ENCODE data around the gene HPGDS. TPM values are rescaled to one million over a fixed set of nuclear protein-coding genes. Genes with fewer than 3 reads are reported as not detected.

Gene HPGDS
- total and polyA plus RNA-seq, 4 donors: 0.08 to 4.9 (median 0.18) TPM

DNA sequence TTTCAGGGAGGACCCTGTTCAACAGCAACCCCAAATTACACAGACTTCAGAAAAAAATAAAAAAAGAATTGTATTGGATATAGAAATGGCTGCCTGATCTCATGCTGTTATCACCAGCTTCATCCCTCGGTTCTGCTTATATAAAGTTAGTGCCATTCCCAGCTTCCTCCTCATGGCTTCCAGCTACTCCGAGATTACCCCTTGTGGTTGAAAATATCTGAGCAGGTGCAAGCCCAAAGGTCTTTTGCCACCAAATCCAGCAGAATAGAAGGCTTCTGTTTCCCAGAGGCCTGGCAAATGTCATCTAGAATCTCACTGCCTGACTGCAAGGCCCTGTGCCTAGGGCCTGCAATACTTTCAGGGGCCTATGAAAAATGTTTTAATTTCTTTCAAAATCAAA, 13.8 kb upstream of the HPGDS start:
- H3K9me3 ChIP-seq (ENCODE audit: control insufficient read depth in 4 of 4, low read length in 3 of 4): no peaks in the 10 kb centered on the region
- no peak overlapping the region for H3K9ac ChIP-seq (ENCODE audit: low read depth in 1 of 2, low read length in 2 of 2)
- 78% methylated on average over 2 of the region's 2 CpGs for WGBS
- H3K4me3 ChIP-seq (ENCODE audit: low read depth in 1 of 3, low read length in 3 of 3): no peak overlapping the region
- H3K4me1 ChIP-seq (ENCODE audit: control insufficient read depth in 4 of 4, insufficient read depth in 4 of 4, low read length in 3 of 4): no peaks in the 10 kb centered on the region
- H3K27ac ChIP-seq (ENCODE audit: low read depth in 1 of 2, low read length in 2 of 2): no peak overlapping the region
- H3K27me3 ChIP-seq (ENCODE audit: control insufficient read depth in 4 of 4, insufficient read depth in 4 of 4, low read length in 3 of 4): no peaks in the 10 kb centered on the region
- no peak for TF ChIP-seq RXRA (IDR thresholded peaks at IDR 0.05)
- no peak for TF ChIP-seq FOXA2 (IDR thresholded peaks at IDR 0.05)
- TF ChIP-seq SP1 (IDR thresholded peaks at IDR 0.05): no peak
- no peak for TF ChIP-seq HNF4G (IDR thresholded peaks at IDR 0.05)
- no peak for TF ChIP-seq HNF4A (conservative IDR thresholded peaks at IDR 0.05)
- TF ChIP-seq, protein P1, sequence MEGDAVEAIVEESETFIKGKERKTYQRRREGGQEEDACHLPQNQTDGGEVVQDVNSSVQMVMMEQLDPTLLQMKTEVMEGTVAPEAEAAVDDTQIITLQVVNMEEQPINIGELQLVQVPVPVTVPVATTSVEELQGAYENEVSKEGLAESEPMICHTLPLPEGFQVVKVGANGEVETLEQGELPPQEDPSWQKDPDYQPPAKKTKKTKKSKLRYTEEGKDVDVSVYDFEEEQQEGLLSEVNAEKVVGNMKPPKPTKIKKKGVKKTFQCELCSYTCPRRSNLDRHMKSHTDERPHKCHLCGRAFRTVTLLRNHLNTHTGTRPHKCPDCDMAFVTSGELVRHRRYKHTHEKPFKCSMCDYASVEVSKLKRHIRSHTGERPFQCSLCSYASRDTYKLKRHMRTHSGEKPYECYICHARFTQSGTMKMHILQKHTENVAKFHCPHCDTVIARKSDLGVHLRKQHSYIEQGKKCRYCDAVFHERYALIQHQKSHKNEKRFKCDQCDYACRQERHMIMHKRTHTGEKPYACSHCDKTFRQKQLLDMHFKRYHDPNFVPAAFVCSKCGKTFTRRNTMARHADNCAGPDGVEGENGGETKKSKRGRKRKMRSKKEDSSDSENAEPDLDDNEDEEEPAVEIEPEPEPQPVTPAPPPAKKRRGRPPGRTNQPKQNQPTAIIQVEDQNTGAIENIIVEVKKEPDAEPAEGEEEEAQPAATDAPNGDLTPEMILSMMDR (IDR thresholded peaks at IDR 0.05; ENCODE audit: low read depth, low read length, missing input control): no peak
- TF ChIP-seq YY1 (IDR thresholded peaks at IDR 0.05): no peak
- no peak for TF ChIP-seq JUND (IDR thresholded peaks at IDR 0.05)
- no peak for TF ChIP-seq EGR1 (IDR thresholded peaks at IDR 0.05; ENCODE audit: low read depth in 2 of 2)
- TF ChIP-seq FOXA1 (IDR thresholded peaks at IDR 0.05): no peak
- no peaks in the 10 kb centered on the region for H3K36me3 ChIP-seq (ENCODE audit: control insufficient read depth in 4 of 4, insufficient read depth in 3 of 4, low read depth in 1 of 4, low read length in 3 of 4)
- DNase-seq (ENCODE audit: low spot score): no peak

DNA sequence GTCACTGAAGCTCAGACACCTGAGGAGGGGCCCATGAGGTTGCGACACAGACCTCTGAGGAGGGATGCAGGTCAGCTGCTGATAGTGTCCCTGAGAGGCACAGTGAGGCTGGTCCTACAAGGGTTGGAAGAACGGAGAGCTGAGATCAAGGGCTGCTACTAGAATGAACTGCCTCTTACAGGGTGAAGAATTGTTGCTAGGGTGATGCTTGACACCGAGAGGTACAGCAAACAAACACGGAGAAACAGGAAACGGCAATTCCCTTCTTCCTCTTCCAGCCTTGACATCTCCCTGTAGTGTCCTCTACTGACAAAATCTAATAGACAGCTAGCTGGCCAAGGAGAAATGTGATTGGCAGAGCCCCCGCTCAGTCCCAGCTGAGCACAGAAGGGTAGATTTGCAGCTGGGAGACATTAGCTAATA, 11.8 kb upstream of the HPGDS start:
- H3K36me3 ChIP-seq (ENCODE audit: control insufficient read depth in 4 of 4, insufficient read depth in 3 of 4, low read depth in 1 of 4, low read length in 3 of 4): no peaks in the 10 kb centered on the region

DNA sequence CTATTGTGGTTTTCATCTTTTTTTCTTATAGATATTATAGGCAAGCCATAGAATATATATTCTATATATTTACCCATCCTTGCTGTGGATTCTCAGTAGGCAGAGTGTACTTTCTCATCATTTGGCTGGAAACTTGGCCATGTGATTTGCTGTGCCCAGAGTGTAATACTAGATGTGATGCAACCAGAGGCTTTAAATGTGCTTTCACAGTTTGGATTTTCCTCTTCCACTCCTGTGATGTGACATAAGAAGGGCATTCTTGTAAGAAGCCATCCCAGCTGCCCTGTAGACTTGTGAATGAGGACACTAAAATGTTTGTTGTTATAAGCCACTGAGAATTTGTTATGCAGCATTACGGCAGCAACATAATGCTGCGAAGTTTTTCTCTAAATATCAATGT, 10.4 kb upstream of the HPGDS start:
- TF ChIP-seq TAF1 (conservative IDR thresholded peaks at IDR 0.05) (no peak), GABPA (IDR thresholded peaks at IDR 0.05 in 1 of 2, conservative IDR thresholded peaks at IDR 0.05 in 1 of 2) (no peak), HNF4A (conservative IDR thresholded peaks at IDR 0.05) (no peak), HNF4G (IDR thresholded peaks at IDR 0.05) (no peak)
- Histone ChIP-seq H3K4me1 (ENCODE audit: control insufficient read depth in 4 of 4, insufficient read depth in 4 of 4, low read length in 3 of 4) (no peaks in the 10 kb centered on the region), H3K9ac (ENCODE audit: low read depth in 1 of 2, low read length in 2 of 2) (no peak overlapping the region), H3K4me3 (ENCODE audit: low read depth in 1 of 3, low read length in 3 of 3) (no peak overlapping the region), H3K27me3 (ENCODE audit: control insufficient read depth in 4 of 4, insufficient read depth in 4 of 4, low read length in 3 of 4) (no peaks in the 10 kb centered on the region), H3K27ac (ENCODE audit: low read depth in 1 of 2, low read length in 2 of 2) (no peak overlapping the region), H3K36me3 (ENCODE audit: control insufficient read depth in 4 of 4, insufficient read depth in 3 of 4, low read depth in 1 of 4, low read length in 3 of 4) (no peaks in the 10 kb centered on the region), H3K9me3 (ENCODE audit: control insufficient read depth in 4 of 4, low read length in 3 of 4) (no peaks in the 10 kb centered on the region)
- WGBS: 98% methylated on average over 2 of the region's 2 CpGs
- no peak for DNase-seq (ENCODE audit: low spot score)

More for the DNA sequence above, 11.8 kb upstream of the HPGDS start:
- TF ChIP-seq, protein P2, sequence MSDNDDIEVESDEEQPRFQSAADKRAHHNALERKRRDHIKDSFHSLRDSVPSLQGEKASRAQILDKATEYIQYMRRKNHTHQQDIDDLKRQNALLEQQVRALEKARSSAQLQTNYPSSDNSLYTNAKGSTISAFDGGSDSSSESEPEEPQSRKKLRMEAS (IDR thresholded peaks at IDR 0.05): no peak
- TF ChIP-seq RXRA (IDR thresholded peaks at IDR 0.05): no peak
- TF ChIP-seq, protein P3, sequence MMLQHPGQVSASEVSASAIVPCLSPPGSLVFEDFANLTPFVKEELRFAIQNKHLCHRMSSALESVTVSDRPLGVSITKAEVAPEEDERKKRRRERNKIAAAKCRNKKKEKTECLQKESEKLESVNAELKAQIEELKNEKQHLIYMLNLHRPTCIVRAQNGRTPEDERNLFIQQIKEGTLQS (IDR thresholded peaks at IDR 0.05): no peak
- no peak for TF ChIP-seq NR2F2 (IDR thresholded peaks at IDR 0.05)
- no peak for DNase-seq (ENCODE audit: low spot score)
- WGBS: 78% methylated on average over 6 of the region's 6 CpGs
- no peaks in the 10 kb centered on the region for H3K4me1 ChIP-seq (ENCODE audit: control insufficient read depth in 4 of 4, insufficient read depth in 4 of 4, low read length in 3 of 4)
- no peak overlapping the region for H3K27ac ChIP-seq (ENCODE audit: low read depth in 1 of 2, low read length in 2 of 2)
- H3K4me3 ChIP-seq (ENCODE audit: low read depth in 1 of 3, low read length in 3 of 3): no peak overlapping the region
- H3K9me3 ChIP-seq (ENCODE audit: control insufficient read depth in 4 of 4, low read length in 3 of 4): no peaks in the 10 kb centered on the region
- H3K9ac ChIP-seq (ENCODE audit: low read depth in 1 of 2, low read length in 2 of 2): no peak overlapping the region
- H3K27me3 ChIP-seq (ENCODE audit: control insufficient read depth in 4 of 4, insufficient read depth in 4 of 4, low read length in 3 of 4): no peaks in the 10 kb centered on the region

Data from liver (tissue), 9 donors.